ENCODE data around the gene RYR2. TPM values are rescaled to one million over a fixed set of nuclear protein-coding genes. Genes with fewer than 3 reads are reported as not detected.
"Not testable (repeated sequence)": the region's sequence is repeated elsewhere in the genome, so short reads cannot be mapped to it uniquely, and the experiment has no call there.

RYR2 gene
- polyA plus RNA-seq, 2 of the 4 experiments (the other 2 are of a cell fraction), result 0.06 TPM; not detected in 1

- Histone ChIP-seq H3K4me2 (no peak overlapping the region), H3K27ac (no peak overlapping the region), H3K9me3 (no peaks in the 10 kb centered on the region), H3K4me3 (no peak overlapping the region), H3K4me1 (no peaks in the 10 kb centered on the region)
- ATAC-seq (no peak), DNase-seq (ENCODE audit: low read depth in 1 of 2, low spot score in 1 of 2) (no peak), FAIRE-seq (no peak)
- TF ChIP-seq TFCP2L1 (CRISPR knock-in tag; IDR thresholded peaks at IDR 0.05) (no peak), PHF8 (IDR thresholded peaks at IDR 0.05; ENCODE audit: borderline replicate concordance, low read depth) (no peak), ATOH8 (CRISPR knock-in tag; IDR thresholded peaks at IDR 0.05; ENCODE audit: low read depth) (no peak), RCOR1 (IDR thresholded peaks at IDR 0.05; ENCODE audit: low read depth, low read length) (no peak), MAFK (IDR thresholded peaks at IDR 0.05; ENCODE audit: partially characterized antibody) (peak; percentile 45), FOXS1 (CRISPR knock-in tag; IDR thresholded peaks at IDR 0.05) (no peak)
- WGBS (ENCODE audit: missing lambda C conversion rate), result 18% methylated on average over 2 of the region's 2 CpGs
- ChIA-PET POLR2A (no interaction called here), CTCF (interaction anchor here (0.8 kb wide), 1 partner anchor 127 kb away, joined by 3 read pairs; no protein-coding TSS in a partner anchor)
Measured at GRCh38 chr1:237812061-237812460, 770.1 kb downstream of the RYR2 start.

GRCh38 chr1:237814319-237814924, 772.4 kb downstream of the RYR2 start:
- Histone ChIP-seq H3K4me3 (no peak overlapping the region), H3K4me2 (no peak overlapping the region), H3K4me1 (no peaks in the 10 kb centered on the region), H3K27ac (no peak overlapping the region), H3K9me3 (no peaks in the 10 kb centered on the region)
- POLR2A ChIA-PET, result no interaction called here
- TF ChIP-seq RAD21 (conservative IDR thresholded peaks at IDR 0.05 in 1 of 2, IDR thresholded peaks at IDR 0.05 in 1 of 2), result peak; percentile 19 to 49; a peak in 3 of 5 replicates
- TF ChIP-seq SMC3 (IDR thresholded peaks at IDR 0.05), result 0 out of 3 replicates have a peak, but pooled peaks have one; percentile 21
- peak; percentile 46 for TF ChIP-seq CTCF (IDR thresholded peaks at IDR 0.05)
- TF ChIP-seq KDM1A (IDR thresholded peaks at IDR 0.05; ENCODE audit: low read depth), result no peak
- CTCF ChIA-PET, result interaction anchor here (0.6 to 2.2 kb wide), 5 partner anchors 8 to 1287 kb away, joined by 3 to 14 read pairs (median 3); no protein-coding TSS in a partner anchor
- DNase-seq (ENCODE audit: low read depth in 1 of 2, low spot score in 1 of 2) (peak in 1 of 2 experiments; percentile 31), FAIRE-seq (no peak), ATAC-seq (no peak)
- WGBS (ENCODE audit: missing lambda C conversion rate), result 17% methylated on average over 5 of the region's 5 CpGs

GRCh38 chr1:237817277-237817676, 775.3 kb downstream of the RYR2 start:
- POLR2A ChIA-PET, result no interaction called here
- 0% methylated on average over 1 of the region's 1 CpG for WGBS (ENCODE audit: missing lambda C conversion rate)
- FAIRE-seq, result no peak

GRCh38 chr1:237820634-237821033, 778.6 kb downstream of the RYR2 start:
- FAIRE-seq, result not testable (repeated sequence)
- CTCF ChIA-PET, result interaction anchor here (0.6 to 3.3 kb wide), 2 partner anchors 13 to 1014 kb away, joined by 3 to 19 read pairs; no protein-coding TSS in a partner anchor
- WGBS (ENCODE audit: missing lambda C conversion rate), result 43% methylated on average over 9 of the region's 9 CpGs

More at GRCh38 chr1:237817277-237817676, 775.3 kb downstream of the RYR2 start:
- H3K4me1 ChIP-seq, result peaks cover 8% of the 10 kb centered on the region; the same call in 1 of the 3 replicates
- no peak overlapping the region for H3K4me3 ChIP-seq
- CTCF ChIA-PET, result no interaction called here
- H3K9me3 ChIP-seq, result 0 out of 3 replicates have a peak, but pooled peaks cover 3% of the 10 kb centered on the region
- H3K27ac ChIP-seq, result no peak overlapping the region
- TF ChIP-seq GATA3 (IDR thresholded peaks at IDR 0.05; ENCODE audit: borderline replicate concordance), result no peak
- TF ChIP-seq NR3C1 (IDR thresholded peaks at IDR 0.05), result no peak
- no peak for TF ChIP-seq FOSB (CRISPR knock-in tag; IDR thresholded peaks at IDR 0.05)
- no peak for TF ChIP-seq MYC (IDR thresholded peaks at IDR 0.05; ENCODE audit: borderline replicate concordance, low read length)
- no peak for TF ChIP-seq JUN (IDR thresholded peaks at IDR 0.05)
- no peak for TF ChIP-seq CBX8 (IDR thresholded peaks at IDR 0.05)
- DNase-seq (ENCODE audit: low read depth in 1 of 2, low spot score in 1 of 2), result no peak
- H3K4me2 ChIP-seq, result no peak overlapping the region
- no peak for ATAC-seq

More at GRCh38 chr1:237820634-237821033, 778.6 kb downstream of the RYR2 start:
- peak in 1 of 2 experiments; percentile 42 for DNase-seq (ENCODE audit: low read depth in 1 of 2, low spot score in 1 of 2)
- ATAC-seq, result peak in 1 of 2 experiments; percentile 64; a peak in 3 of 6 replicates
- H3K4me3 ChIP-seq, POLR2A ChIA-PET, H3K9me3 ChIP-seq, H3K4me1 ChIP-seq: not testable (repeated sequence)
- Histone ChIP-seq H3K4me2 (peak overlapping the region; percentile 19; the same call in 1 of the 3 replicates), H3K27ac (peak overlapping the region in 1 of 2 experiments; percentile 71; a peak in 4 of 6 replicates)

Measured in A549 (cell line).